ENCODE data around the gene ASPRV1.

Gene ASPRV1

DNA sequence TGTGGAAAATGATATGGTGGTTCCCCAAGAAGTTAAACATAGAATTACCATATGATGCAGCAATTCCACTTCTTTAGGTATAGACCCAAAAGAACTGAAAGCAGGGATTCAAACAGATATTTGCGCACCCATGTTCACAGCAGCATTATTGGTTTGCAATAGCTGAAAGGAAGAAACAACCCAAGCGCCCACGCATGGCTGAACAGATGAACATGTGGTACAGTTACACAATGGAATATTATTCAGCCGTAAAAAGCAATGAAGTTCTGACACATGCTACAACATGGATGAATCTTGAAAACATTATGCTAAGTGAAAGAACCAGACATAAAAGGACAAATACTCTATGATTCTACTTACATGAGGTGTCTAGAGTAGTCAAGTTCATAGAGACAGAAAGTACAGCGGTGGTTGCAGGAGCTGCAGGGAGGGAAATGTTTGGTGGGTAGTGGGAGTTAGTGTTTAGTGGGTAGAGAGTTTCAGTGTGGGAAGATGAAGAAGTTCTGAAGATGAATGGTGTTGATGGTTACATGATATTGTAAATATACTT lies 26.7 kb upstream of the ASPRV1 start:
- DNase-seq (ENCODE audit: low spot score) = no peak

DNA sequence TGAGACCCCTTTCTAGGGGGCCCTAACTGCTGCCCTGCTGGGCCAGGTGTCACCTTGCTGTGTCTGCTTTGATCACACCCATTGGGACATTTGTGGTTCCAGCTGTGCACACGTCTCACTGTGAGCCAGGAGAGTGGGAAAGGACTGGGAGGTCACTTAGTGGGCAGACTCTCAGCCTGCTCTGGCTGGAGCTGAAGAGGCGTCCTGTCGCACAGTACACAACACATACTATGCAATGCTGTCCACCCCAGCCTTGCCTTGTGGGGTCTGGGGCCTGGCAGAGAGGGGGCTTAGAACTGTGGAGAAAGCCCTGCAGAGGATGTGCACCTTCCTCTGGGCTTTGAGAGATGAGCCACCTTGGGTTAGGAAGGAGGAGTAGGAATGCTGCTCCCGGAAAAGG lies 25.3 kb upstream of the ASPRV1 start:
- DNase-seq (ENCODE audit: low spot score) = no peak

DNA sequence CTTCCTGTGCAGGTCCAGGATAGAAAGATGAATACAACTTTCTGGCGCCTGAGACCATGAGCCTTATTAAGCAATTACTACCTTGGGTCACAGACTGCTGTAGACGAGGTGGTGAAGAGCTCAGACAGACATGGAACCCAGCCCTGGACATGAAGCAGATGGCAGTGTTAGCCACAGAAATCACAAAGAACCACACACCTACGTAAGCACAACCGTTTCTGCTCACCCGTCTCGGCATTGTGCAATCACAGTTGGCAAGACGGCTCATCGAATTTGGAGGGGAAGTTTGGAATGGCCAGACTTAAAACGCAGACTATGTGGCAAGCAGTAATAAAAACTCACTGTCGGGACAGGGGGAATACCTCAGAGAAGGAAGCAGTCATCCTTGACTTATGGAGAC lies 24.3 kb upstream of the ASPRV1 start:
- no peak for DNase-seq (ENCODE audit: low spot score)

DNA sequence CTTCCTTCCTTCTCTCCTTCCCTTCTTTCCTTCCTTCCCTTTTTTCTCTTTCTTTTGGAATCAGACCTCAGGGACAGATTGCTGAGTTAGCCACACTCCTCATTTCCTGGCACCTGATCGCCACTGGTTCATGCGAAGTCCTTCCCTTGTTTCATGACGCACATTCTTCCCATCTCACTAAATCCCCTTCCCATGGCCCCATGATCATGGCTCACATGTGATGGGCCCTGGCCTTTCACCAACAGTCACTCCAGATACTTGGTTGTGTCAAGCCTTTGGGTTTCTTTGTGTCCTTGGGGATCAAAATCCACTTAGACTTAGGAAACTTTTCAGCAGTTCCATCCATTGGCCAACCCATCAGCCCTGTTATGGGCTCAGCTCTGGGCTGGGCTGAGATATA lies 23.8 kb upstream of the ASPRV1 start:
- no peak for DNase-seq (ENCODE audit: low spot score)

DNA sequence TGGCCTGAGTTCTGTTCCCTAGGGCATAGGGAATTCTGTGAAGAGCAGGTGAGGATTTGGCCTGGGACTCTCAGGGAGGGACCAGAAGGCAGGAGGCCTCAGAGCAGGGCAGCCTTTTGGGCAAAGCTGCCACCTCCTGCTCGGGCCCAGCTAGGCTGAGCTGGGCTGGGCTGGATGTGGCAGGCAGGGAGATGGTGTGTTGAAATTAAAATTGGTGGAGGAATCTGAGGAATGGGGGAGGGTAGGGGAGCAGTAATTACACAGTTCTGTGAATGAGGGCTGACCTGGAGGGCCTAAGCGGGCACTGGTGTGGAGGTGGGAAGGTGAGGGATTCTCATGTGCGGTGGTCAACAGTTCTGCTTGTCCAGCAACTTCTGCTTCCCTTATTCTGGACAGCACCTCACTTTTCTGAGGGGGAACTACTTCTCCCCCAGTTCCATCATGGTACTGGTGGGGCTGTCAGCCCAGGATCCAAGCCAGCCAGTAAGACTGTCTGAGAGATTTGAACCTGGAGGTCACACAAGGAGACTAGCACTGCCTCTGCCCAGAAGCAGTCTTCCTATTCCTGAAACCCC lies 22.0 kb upstream of the ASPRV1 start:
- no peak for DNase-seq (ENCODE audit: low spot score)

DNA sequence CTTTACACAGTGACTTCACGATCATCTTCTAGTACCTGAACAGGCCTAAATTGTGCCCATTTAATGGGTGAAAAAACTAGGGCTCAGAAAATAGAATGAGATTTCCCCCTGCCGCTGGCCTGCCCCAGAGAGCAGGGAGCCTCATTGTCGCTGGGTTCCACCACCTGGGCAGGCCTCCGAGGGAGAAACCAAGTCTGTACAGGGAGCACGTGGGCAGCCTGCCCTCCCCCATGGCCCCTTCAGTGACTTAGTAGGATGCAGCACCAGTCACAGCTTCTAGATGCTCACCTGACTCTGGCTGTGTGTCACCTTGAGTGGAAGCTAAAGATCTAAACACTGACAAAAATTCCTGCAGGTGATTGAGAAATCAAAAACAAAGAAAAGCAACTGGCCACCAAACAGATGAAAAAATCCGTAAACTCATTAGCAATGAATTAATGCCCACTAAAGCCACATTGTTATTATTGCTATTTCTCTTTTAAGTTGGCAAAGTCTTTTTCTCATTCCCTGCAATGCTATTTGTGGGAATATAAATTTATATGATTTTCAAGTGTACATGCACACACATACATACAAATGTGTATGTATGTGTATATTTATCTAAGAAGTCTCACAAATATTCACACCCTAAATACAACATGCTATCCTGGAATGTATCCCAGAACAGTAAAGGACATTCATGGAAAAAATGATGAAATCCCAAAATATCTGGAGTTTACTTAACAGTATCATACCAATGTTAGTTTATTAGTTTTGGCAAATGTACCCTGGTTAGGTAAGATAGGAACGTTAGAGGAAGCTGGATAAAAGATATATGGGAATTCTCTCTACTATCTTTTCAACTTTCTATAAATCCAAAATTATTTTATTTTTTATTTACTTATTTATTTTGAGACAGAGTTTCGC lies 18.7 kb upstream of the ASPRV1 start:
- DNase-seq (ENCODE audit: low spot score) = no peak

DNA sequence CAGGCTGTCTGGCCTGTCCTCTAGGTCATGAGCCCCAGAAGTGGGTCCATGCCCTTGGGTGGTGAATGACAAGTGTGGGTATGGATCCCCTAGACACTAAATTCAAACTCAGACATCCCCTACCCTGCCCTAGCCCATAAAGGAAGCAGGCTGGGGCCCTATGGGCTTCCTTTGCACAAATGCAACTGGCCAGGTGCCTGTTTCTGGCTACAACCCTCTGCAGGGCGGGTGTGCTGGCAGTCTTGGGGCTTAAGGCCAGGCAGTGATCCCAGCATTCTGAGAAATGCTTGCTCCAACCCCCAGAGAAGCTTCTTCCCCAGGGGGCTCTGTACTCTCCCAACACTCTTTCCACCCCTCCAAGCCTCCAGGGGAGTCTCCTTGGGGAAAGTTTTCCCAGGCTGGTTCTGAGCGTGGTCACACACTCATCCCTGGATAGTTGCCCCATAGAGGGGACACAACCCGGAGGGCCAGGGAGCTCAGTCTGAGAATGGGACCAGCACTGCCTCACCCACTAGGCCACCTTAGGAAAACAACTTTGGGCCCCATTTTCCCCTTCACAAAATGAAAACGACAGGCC lies 16.6 kb upstream of the ASPRV1 start:
- no peak for DNase-seq (ENCODE audit: low spot score)

DNA sequence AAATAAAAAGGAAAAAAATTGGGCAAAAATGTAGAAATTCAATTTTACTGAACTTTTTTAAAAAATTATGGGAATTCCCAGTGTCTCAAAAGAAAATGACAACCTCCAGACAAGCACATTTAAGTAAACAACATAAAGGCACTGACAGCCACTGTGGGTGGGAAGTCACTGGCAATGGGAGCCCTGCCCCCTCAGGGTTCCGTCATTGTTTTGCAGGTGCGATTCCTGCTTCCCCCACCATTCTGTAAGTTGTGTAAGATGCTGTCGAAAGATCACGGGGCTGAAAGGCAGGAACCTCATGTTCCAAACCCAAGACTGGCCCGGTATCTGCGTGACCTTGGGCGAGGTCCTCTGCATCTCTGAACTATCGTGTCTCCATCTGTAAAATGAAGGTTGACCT lies 15.8 kb upstream of the ASPRV1 start:
- no peak for DNase-seq (ENCODE audit: low spot score)

DNA sequence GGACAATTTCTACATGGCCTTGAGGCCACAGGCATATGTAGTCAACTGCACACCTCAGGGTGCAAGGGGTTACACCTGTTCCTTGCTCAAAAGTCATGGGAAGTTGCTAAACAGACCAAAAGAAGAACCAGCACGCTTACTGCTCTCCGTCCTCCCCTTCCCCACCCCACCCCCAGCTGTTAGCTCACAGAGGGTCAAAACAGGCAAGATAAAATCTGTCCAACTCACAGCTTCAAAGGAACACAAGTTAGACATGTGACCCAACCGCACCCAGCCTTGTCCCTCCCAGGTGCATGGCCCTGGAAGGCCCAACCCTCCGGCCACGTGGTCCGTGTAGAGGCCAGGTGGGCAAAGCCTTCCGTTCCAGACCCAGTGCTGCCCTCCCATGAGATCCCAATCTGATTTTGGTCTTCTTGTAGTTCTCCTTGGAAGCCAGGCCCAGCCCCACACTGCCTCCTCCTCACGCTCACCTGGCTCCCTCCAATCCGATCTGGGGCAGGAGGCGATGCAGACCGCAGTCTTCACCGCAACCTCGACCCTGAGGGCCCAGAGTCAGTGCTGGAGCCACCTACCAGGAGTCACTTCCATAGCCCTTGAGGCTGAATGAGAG lies 14.5 kb upstream of the ASPRV1 start:
- DNase-seq (ENCODE audit: low spot score) = no peak

DNA sequence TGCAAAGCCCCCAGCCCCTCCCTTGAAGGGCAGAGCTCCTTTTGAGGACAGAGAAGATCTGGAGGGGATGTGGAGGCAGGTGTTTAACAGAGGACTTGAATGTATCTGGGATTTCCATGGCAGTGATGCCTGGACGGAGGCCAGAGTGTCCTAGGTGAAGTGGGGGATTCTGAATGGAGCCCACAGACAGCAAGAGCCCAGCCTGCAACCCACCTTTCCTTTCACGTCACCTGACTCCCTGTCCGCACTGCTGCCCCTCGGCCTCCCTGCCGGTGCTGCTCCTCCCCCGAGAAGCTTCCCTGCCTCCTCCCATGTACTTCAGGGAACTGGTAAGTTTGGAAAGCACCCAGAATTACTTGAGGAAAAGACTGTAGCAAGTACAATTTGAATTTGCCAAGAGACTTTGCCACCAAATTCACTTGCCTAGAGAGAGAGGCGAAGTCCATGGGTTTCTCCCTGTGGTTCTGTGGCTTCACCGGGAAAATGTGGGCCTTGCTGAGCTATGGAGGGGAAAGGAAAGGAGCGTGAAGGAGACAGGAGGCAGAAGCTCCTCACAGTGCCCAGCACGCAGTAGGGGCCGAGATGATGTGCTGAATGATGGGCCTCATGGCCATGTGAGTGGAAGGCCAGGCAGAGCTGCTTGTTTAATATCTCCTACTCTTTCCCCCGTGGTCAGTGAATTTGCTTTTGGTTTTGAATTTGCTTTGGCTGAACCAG lies 13.9 kb upstream of the ASPRV1 start:
- no peak for DNase-seq (ENCODE audit: low spot score)

DNA sequence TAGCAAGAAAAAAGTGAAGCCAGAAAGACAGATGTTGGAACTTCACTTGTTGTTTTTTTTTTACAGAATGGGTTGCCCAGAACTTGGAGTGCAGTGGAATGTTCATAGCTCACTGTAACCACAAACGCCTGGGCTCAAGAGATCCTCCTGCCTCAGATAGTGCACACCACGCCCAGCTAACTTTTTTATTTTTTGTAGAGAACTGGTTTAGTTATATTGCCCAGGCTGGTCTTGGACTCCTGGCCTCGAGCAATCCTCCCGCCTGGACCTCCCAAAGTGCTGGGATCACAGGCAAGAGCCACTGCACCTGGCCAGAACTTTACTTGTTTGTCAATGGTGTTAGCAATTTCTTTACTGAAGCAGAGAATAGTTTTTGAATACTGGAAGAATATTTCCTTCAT lies 11.9 kb upstream of the ASPRV1 start:
- DNase-seq (ENCODE audit: low spot score) = no peak

DNA sequence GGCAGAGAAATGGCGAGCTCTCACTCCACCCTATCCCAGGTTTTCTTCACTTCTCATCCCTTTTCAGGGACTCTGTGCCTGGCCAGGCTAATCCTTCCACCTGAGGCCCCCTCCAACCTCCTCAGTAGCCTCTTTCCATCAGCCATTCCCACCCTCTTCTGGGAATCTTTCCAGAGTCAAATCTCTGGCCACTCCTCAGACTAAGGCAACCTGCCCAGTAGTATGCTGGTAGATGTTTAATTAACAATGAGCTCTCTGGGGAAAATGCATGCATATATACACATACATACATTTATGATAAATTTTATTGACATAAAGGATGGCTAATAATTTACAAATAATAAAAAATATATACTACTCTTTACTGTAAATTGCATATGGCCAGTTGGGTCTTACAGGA lies 11.4 kb upstream of the ASPRV1 start:
- no peak for DNase-seq (ENCODE audit: low spot score)

DNA sequence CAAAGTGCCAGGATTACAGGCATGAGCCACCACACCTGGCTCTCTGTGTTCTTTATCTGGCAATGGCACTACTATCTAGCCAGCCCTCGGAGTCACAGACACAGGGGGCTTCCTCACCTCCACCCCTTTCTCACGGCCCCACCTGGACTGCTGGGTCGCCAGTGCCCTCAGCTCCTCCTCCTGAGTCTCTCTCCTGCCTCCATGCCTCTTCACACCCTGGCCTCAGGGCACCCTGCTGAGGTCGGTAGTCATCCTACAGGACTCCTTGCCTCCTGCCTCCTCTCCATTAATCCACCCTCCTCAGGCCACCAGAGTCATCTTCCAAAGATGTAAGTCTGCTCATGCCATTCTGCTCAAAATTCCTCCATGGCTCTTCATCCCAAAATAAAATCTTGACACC lies 8.6 kb upstream of the ASPRV1 start:
- no peak for DNase-seq (ENCODE audit: low spot score)

DNA sequence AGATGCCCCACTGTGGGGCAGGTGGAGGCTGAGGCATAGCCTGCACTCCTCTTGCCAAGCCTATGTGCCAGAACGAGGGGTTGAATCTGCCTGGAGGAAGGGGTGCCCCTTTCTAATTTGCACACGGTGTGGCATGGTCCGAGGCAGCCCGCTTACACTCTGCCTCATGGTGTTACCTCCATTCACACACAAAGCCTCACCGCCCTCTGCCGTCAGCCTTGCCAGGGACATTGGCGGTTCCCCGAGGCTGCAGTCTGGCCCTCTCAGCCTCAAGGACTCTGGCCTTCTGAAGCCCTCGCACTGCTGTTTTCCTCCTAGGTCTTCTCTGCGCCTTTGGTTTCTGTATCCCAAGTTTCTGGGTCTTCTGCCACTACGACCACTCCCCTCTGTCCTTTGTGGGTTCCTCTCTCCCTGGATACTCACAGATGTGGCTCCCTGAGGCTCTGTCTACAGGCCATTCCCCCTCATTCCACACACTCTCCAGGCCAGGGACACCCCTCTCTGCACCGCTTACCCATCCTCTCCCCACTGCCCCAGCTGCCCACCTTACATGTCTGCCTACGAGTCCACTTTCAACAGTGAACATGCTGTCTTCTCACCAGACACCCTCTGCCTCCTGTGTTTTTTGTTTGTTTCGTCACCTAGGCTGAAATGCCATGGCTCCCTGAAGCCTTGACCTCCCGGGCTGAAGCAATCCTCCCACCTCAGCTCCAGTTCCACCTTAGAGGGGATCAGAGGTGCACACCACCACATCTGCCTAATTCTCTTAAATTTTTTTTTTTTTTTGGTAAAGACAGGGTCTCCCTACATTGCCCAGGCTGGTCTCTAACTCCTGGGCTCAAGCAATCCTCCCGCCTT lies 7.9 kb upstream of the ASPRV1 start:
- no peak for DNase-seq (ENCODE audit: low spot score)

DNA sequence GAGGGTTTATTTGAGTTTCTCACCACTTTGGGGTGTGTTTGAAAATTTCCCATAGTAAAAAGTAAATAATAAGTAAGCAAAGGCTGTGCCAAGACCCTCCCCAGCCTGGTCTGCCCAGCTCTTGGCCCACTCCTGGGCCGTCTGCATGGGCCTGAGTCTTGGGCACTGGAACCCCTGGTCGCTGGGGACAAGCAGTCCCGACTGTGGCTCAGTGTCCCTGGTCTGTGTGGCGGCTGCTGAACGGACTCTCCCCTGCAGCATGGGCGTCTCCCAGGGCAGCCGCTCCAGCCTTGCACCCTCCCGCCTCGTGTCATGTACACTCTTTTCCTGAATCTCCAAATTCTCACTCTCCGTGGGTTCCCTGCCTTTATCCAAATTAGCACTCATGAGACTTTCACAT lies 7.2 kb upstream of the ASPRV1 start:
- DNase-seq (ENCODE audit: low spot score) = no peak

DNA sequence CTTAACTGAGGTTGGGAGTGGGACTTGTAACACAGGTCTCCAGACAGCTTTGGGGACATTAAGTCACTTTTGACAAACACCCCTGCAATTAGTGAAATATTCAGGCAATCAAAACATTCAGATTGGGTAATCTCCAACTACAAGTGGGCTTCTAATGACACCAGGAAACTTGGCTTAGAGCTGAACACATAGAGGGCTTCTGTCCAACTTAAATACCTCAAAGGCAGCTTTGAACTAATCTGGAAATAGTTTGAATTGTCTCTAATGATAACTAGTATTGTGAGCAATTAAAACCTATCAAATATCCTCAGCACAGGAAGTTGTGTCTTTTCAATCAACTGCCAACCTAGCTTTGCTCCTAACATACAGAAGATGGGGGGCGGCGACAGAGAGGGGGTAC lies 5.1 kb upstream of the ASPRV1 start:
- DNase-seq (ENCODE audit: low spot score) = no peak

DNA sequence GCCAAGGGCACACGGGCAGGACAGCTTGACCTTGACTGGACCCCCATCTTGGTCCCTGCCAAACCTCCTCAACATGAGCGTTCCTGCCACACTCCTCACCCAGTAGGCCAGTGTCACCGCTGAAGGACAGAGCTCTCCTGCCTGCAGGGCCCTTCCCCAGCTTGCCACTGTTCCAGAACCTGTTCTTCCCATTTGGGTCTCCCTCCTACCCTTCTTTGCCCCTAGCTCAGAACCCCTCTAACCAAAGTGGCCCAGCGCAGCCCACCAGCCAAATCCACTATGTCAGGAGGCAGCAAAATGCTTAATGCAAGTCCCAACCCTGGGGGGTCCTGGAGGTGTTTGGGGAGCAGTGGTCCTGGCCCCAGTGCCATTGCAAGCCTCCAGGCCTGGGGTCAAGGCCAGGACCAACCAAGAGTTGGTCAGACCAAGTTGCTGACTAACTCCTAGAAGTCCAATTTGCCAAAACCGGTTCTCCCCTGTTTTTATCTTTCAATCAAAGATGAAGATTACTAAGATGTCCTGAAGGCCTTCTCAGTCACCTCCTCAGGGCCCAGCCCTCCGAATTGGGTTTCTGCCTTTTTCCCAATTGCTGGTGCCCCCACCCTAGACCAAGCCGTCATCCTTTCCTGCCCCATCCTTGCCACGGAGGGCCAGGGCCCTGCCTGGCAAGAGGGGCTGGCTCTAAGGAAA lies 4.5 kb upstream of the ASPRV1 start:
- no peak for DNase-seq (ENCODE audit: low spot score)

DNA sequence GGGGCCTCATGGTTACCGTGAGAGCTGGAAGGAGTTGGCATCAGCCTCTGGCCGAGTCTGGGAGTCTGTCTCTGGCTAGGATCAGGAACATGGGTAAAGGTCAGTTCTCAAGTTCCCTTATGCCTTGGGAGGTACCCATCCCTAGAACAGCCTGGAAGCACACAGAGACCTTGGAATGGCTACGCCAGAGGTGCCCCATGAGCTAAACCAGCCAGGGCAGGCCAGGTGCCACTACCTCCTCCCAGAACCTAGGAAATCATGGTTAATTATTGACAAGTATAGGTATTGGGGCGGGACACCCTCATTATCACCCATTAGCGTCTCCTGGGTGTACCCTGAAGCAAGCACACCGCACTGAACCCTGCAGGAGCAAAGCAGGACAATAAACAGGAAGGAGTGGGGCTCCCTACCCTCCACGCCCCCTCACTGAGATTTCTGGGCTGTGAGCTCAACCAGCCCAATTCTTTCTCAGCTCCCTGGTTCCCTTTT lies 3.0 kb upstream of the ASPRV1 start:
- no peak for DNase-seq (ENCODE audit: low spot score)

DNA sequence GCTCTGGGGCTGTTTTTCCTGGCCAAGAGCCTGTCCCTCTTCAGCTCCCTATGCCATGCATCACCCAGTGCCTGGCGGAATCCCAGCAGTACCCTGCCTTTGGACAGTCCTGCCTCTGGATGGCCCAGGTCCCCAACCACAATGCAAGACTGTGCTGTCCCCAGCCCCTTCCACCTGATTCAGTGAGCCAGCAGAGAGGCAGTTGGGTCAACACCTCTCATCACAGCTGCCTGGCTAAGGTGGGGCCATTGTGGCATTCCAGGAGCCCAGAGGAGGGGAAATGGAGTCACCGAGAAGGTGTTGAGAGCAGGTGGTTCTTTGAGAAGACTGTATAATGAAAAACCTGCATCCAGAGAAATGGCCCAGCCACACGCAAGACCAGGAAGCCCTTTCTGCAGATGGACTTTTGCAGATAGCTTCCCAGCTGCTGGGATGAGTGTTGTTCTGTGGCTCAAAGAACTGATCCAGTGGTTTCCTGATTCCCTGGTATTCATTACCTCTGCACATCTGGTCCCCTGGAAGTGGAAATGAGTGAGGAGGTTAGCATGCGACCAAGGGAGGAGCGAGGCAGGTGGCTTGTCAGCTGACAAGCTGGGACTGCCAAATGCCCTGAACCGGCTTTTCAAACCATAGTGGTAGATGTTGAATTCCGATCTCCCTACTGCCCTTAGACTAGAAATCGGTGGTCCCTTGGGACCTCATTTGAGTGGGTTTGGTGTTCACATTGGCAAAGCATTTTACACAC lies 1.7 kb upstream of the ASPRV1 start:
- no peak for DNase-seq (ENCODE audit: low spot score)

DNA sequence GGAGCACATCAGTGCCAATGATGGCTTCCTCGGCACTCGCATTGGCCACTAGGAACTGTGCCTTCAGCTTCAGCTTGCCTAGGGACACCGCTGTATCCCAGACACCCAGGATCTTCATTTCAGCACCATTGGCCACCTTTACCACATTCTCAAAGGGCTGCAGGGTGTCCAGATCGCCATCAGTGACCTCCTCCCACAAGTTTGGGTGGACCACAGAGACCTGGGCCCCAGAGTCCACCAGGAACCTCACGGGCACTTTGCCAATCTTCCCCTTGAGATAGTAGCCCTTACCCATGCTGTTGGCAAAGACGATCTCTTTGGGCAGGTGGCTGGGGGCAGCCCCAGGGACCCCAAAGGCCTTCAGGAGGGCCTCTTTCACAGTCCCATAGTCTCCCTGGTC lies 610 bp downstream of the ASPRV1 start:
- no peak for DNase-seq (ENCODE audit: low spot score)

Measured in activated CD4-positive, alpha-beta T cell treated with anti-CD3 and anti-CD28 coated beads, Interleukin-2, Interleukin-4, amounts not matched to agents 100 ng/mL and 50 ng/mL, durations not matched to agents 16 hours and 8 hours (primary cell).